ENCODE data around the gene MT1X. TPM values are rescaled to one million over a fixed set of nuclear protein-coding genes. Genes with fewer than 3 reads are reported as not detected.
"Not testable (repeated sequence)": the region's sequence is repeated elsewhere in the genome, so short reads cannot be mapped to it uniquely, and the experiment has no call there.

MT1X gene
- polyA plus RNA-seq, 12 donors, result 7.8 to 137 (median 10.0) TPM; not detected in 1

DNA sequence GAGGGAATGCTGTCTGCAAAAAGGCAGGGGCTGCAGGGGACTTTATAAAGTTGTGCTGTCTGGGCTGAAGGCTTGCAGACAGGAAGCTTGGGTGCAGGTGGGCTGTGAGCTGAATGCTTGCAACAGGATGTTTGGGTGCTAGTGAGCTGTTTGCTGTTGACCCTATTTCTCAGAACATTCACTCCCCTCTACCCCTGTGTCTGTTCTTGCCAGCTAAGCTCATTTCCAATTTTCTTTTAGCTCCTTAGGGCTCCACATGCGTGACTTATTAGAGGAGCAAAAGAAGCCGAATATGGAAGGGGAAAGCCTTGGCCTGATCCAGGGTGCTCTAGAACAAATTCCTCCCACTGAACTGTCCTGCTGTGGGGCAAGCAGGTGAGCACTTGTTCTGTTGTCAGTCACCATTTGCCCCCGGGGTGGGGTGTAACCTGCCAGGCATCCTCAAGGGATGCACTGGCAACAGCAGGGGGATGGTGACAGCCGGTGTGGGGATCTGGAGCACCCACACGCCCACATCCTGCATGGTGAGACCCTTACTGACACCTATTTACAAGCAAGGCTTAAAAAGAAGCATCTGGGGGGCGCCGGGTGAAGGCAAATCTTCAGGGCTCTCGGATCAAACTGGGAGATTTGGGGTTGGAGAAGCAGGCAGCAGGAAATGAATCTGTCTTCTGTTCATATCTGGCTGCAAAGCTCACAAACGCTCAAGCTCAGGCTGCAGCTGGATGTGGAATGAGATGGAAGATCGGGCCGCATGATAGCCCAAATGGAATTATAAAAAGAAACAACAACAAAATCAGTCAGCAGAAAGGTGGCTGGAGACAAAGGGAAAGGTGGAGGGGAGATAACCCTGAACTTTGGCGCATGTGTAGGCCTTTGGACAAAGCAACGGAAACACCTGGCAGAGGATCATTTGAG lies 26.5 kb downstream of the MT1X start:
- no peak for DNase-seq

DNA sequence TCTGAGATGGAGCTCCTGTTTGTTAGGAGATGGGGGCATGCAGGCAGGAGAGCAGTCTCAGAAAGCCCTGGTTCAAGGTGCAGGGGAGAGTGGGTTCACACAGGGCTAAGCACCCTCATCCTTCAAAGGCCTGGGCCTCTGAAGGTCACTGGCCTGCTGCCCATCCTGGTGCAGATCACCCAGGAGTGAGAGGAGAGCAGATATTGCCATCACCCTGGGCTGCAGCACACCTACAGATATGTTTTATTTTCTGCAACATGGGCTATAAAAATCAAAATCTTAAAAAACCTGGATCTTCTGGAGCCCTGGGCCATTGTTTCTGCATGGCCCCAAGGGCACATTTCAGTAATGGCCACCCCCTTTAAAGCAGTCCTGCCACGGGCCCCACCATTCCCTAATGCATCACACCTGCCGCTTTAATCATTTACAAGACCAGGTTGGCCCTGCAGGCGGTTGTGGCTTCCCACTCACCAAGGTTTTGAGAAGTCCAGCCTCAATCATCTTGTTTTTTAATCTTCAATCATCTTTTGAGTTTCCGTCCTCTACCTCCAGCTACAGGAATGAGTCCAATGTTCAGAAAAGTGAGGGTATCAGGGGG lies 27.3 kb downstream of the MT1X start:
- no peak for DNase-seq

DNA sequence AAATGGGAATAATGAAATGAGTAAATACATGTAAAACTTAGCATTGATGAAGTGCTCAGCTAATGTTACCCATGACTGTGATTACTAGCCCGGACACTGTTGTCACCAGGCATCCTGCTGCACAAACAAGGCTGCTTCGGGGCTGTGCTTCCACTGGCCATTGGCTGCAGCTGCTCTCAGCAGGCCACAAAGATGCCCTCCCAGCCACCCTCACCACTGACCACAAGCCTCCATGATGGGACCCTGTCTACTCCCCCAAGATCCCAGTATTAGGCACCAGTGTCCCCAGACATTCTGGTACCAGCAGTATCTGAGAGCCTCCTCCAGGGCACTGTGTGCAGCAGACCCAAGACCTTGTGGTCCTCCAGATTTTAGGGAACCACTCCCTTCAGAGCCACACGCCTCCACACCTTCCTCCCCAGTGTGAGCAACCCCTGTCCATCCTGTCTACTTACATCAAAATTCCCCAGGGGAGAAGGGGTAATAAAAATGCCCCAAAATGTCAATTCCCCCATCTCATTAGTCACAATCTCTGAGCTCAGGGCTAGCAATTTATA lies 28.0 kb downstream of the MT1X start:
- DNase-seq, result no peak

DNA sequence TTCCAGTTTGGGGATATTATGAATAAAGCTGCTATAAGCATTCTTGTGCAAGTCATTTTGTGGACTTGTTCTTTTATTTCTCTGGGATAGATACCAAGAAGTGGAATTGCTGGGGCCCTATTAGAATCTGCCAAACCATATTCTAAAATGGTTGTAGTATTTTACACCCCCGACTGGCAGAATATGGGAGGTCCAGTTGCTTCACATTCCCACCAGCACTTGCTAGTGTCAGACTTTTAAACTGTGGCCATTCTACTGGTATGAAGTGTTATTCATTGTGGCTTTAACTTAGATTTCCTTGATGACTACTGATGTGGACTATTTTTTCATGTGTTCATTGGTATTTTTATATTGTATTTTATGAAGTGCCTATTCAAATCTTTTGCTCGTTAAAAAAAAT lies 29.6 kb downstream of the MT1X start:
- no peak for DNase-seq

- no peak for DNase-seq
Observed at GRCh38 chr16:56713794-56714193, 31.5 kb downstream of the MT1X start.

GRCh38 chr16:56715126-56715525 lies 32.9 kb downstream of the MT1X start:
- DNase-seq, result no peak

- DNase-seq, result no peak
Observed at GRCh38 chr16:56716761-56717160, 34.5 kb downstream of the MT1X start.

GRCh38 chr16:56717532-56717931 lies 35.3 kb downstream of the MT1X start:
- not testable (repeated sequence) for DNase-seq

DNA sequence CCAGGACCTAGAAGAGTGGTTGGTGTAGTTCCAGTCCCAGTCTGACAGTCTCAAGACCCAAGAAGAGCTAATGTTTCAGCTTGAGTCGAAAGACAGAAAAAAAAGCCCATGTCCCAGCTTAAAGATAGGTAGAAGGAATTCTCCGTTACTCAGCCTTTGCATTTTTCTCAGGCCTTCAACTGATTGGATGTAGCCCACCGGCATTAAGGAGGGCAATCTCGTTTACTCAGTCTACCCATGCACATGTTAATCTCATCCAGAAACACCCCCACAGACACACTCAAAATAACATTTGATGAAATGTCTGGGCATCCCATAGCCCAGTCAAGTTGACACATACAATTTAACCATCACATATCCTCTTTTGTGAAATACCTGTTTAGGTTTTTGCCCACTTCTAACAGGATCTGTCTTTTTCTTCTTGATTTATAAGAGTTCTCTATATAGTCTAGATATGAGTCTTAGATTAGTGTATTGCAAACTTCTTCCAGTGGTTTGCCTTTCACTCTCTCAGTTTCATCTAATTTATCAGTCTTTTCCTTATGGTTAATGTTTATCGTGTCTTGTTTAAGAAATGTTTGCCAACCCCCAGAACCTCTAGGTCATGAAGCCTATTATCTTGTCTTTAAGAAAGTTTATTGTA lies 40.1 kb downstream of the MT1X start:
- no peak for DNase-seq

DNA sequence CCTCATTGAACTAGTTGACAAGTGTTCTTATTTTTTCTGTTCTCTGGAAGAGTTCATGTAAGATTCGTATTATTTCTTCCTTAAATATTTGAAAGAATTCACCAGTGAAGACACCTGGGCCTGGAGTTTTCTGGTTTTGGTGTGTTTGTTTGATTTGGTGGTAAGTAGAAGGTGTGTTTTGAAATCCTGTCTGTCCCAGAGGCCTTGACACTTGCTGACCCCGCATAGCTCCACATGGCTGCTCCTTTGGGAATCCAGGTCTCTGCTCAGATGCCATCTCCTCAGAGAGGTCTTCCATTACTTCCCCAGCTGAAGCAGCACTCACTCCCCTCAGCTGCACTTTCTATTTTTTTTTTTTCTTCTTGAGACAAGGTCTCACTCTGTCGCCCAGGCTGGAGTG lies 41.9 kb downstream of the MT1X start:
- DNase-seq, result no peak

GRCh38 chr16:56726283-56726682 lies 44.0 kb downstream of the MT1X start:
- no peak for DNase-seq

DNA sequence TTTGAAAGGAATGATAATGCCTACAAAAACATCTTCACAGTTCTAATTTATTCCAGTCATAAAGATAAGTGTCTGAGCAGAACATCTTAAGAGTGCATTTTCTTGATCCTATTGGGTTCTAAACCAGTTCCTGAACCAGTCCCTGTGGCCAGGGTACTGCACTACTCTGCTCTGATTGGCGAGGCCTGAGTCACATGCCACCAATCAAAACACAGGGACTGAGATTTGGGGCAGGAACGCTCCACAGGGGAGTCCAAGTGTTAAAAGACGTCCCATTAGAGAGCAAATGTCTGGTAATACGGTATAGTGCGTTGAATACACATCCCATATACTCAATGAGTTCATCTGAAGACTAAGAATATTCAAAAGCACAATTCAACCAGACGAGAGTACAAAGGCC lies 44.7 kb downstream of the MT1X start:
- DNase-seq, result no peak

- DNase-seq, result no peak
Observed at GRCh38 chr16:56728027-56728426, 45.8 kb downstream of the MT1X start.

DNA sequence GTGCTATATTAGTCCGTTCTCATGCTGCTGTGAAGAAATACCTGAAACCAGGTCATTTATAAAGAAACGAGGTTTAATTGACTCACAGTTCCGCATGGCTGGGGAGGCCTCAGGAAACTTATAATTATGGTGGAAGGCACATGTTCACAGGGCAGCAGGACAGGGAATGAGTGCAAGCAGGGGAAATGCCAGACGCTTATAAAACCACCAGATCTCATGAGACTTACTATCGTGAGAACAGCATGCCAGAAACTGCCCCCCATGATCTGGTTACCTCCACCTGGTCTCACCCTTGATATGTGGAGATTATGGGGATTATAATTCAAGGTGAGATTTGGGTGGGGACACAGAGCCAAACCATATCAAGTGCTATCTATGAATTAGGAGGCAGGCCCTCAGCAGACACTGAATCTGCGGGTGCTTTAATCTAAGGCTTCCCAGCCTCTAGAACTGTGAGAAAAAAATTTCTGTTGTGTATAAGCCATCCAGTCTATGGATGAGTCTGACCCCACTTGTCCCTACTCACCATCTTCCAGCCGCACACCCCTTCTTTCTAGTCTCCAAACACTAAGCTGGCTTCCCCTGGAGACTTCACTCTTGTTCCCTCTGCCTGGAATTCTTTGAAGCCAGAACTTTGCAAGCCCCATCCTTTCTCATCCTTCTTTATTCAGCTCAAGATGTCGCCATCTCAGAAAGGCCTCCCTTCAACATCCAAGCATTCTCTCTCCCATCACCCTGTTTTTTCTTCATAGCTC lies 46.9 kb downstream of the MT1X start:
- DNase-seq, result no peak

DNA sequence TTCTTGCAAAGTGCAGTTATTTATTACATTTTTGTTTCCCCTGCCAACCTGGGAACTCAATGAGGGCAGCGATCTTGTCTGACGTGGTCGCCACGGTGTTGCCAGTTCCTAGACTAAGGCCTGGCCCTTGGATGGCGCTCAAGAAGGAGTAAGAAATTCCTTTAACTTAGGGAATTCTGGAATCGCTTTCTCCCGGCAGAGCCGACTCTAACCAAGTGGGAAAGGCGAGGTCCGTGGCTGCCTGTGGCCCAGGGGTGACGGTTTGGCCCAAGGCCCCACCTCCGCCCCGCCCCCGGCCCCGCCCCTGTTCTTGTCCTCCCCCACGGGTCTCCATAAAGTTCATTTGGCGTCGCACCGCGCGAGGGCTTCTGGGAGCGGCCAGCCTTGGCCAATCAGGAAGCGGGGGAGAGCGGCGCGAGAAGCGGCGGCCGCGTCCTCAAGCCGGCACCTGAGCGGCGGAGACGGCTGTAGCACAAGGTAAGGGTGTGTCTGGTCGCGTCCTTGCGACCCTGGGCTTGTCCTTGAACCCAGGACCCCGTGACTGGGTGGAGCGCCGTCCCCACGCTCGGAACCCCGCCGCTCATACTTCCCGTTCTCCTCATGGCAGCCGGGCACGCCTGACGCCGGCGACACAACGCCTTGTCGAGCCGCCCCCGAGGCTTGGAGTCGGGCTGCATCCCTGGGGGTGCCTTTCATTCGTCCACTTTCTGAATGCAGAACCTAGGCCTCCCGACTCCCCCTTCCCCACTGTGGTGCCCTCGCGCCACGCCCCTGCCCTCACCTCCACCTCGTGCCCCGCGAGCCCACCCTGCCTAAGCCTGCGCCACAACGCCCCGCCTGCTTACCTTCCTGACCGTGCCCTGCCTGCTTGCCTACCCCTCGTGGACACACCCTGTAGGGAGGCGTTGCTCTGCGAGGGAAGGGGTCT lies 47.7 kb downstream of the MT1X start, which contains the start of gene NUP93:
Gene NUP93 (plus strand): TSS at position 395 of the 928 bp plus-strand sequence. CDS start 18,119 bp downstream, outside the sequence.
- DNase-seq, result peak; percentile 93

- no peak for DNase-seq
Observed at GRCh38 chr16:56732366-56732765, 50.1 kb downstream of the MT1X start.

GRCh38 chr16:56732832-56733231 lies 50.6 kb downstream of the MT1X start:
- no peak for DNase-seq
